Posterior cingulate gyrus (tissue), 11 donors: ENCODE measurements around the gene TF.

ENCODE experiments used
- DNase-seq, 10 donors: peaks; one replicate each; pipeline versions ENCODE4 v3.0.0 to v3.0.0-alpha.2; 2020 to 2021; ENCODE audit warnings: mixed read lengths in 3 of 10
- intact Hi-C: fragments of 100-400 bp; cut with DNase I; formaldehyde crosslinking; loops from one replicate; pipeline ENCODE4 v1.15.1; 2023

TF gene

DNA sequence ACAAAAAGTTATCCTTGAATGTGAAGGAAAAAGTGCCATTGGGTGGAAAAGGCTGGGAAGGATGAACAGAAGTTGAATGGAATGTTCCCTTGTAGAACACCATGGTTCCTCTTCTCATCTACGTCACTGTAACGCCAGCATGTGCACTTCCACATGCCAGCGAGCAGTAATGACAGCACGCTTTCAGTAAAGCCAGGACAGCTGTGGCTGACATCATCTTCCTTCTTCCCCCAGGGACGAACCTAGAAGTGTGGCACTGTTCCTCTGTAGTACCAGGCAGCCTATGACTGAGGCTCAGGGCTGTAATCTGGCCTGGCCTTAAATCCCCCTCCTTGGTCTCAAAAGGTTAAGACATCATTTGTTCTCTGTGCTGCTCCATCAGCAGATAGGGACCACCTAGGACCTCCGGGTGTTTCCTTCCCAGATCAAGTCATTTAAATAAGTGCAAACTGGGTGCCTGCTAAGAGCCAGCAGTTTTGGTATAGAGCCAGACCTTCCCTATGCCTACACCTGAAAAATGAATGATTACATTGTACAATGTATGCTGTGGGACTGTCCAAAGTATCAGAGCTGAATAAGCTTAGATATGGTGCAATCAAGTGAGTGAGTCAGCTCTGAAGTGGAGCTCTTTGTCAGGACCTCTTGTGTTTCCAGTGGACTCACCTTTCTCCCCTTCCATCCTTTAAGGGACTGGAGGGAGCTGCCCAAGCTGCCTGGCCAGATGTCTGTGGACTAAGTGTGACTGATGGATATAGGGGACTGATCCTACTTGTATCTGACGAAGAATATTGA is 53.8 kb downstream of the TF start:
- intact Hi-C loops, result loop anchor here (10.0 kb wide), 1 partner anchor 1075 kb away; the partner anchor contains the start of gene NPHP3
- no peak for DNase-seq

- DNase-seq, result no peak
- intact Hi-C loops, result loop anchor here (10.0 kb wide), 1 partner anchor 1079 kb away; the partner anchor contains the start of gene NPHP3
Measured at GRCh38 chr3:133803469-133803868, 57.3 kb downstream of the TF start.

GRCh38 chr3:133804896-133805295 is 58.7 kb downstream of the TF start:
- intact Hi-C loops, result loop anchor here (5.0 to 10.0 kb wide), 2 partner anchors 143 to 1080 kb away; partner anchors contain the start of genes NPHP3 and TOPBP1
- peak in 1 of 10 donors; percentile 53 for DNase-seq

DNA sequence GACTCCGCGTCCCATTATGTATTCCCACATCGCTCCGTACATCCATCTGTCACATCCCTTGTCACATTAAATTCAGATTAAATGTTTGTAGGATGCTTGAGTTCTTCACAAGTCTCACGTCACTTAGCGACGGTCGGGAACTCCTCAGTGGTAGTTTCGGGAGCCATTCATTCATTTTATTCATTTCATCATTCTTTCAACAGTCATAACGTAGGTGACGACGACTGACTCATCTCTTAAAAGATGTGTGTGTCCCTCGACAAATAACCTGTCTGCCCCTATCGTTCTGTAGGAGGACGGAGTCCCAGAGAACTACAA is 59.1 kb downstream of the TF start:
- intact Hi-C loops, result loop anchor here (5.0 to 10.0 kb wide), 2 partner anchors 143 to 1081 kb away; partner anchors contain the start of genes NPHP3 and TOPBP1
- DNase-seq, result no peak

GRCh38 chr3:133805702-133806475 is 59.7 kb downstream of the TF start, which contains the start of gene SRPRB:
Gene SRPRB, plus strand, starts transcription at chr3:133805815. Its CDS starts 34 bp downstream, at chr3:133805849.
- peak; percentile 93 to 99 (median 97) for DNase-seq
- intact Hi-C loops, result loop anchor here (5.0 to 10.0 kb wide), 2 partner anchors 144 to 1081 kb away; partner anchors contain the start of genes NPHP3 and TOPBP1

GRCh38 chr3:133812872-133813271 is 66.7 kb downstream of the TF start:
- intact Hi-C loops, result no loop called here
- no peak for DNase-seq

DNA sequence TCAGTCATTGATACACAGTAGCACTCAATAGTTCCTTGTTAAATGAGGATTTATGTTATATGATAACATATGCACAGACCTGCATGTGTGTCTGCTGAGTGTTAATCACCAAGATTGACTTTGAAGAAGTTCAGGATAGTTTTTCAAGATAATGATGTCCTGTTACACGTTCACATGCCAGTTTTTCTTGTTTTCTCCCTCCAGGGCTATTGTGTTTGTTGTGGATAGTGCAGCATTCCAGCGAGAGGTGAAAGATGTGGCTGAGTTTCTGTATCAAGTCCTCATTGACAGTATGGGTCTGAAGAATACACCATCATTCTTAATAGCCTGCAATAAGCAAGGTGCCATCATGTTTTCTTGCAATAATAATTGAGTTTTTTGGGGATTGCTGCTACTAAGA is 69.2 kb downstream of the TF start:
- intact Hi-C loops, result no loop called here

DNA sequence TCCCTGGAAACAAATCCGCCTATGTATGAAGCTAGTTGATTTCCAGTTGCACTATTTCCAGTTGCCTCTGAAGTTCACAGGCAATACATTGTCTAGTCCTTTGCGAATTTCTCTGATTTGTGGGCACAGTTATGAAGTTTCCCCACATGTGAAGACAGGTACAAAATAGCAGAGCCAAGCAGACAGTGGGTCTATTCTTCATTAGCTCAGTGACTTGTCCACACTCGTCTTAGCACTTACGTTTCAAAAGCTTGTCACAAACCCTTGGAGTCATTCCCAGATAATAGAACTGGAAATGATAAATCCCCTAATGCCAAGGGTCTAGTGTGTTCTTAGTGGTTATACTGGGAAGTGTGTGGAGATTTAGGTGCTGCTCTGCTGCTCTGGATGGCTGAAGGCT is 73.9 kb downstream of the TF start:
- intact Hi-C loops, result loop anchor here (10.0 kb wide), 1 partner anchor 65 kb away; no protein-coding TSS in a partner anchor
- DNase-seq, result no peak

More for the DNA sequence above, 69.2 kb downstream of the TF start:
- DNase-seq, result no peak

DNA sequence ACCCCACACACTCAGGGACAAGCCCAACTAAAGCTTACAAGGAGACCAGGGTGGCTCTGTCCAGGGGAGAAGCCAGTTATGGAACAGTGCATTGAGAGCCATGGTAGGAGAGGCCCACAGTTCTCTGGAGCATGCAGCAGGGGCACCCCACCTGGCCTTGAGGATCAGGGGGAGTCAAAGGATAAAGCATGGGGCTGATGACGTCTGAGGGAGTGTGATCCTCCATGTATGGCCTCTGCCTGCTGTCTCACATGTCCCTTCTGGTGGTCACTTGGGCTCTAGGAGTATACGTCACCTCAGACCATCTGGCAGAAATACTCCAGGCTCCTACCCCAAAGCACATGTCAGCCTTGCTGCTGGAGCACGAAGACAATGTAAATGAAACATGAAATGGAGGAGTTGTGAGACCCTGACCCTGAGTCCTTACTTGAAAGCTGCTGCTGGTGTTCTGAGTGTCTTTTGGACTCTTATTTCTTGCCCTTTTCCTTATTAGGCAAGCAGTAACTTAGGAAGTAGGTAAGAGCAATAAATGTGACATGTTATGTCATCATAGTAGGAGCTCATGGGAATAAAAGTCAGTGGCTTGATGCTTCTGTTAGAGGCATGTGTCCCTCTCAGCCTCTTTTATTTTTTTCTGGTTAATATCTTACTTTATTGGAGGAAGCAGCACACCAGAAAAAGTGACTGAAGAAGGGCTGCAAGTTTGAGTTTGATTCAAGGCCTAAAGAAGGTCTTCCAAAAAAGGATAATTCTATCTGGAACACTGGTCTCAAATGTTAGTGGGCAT is 74.9 kb downstream of the TF start:
- peak in 1 of 10 donors; percentile 31 for DNase-seq
- intact Hi-C loops, result loop anchor here (10.0 kb wide), 1 partner anchor 64 kb away; no protein-coding TSS in a partner anchor

DNA sequence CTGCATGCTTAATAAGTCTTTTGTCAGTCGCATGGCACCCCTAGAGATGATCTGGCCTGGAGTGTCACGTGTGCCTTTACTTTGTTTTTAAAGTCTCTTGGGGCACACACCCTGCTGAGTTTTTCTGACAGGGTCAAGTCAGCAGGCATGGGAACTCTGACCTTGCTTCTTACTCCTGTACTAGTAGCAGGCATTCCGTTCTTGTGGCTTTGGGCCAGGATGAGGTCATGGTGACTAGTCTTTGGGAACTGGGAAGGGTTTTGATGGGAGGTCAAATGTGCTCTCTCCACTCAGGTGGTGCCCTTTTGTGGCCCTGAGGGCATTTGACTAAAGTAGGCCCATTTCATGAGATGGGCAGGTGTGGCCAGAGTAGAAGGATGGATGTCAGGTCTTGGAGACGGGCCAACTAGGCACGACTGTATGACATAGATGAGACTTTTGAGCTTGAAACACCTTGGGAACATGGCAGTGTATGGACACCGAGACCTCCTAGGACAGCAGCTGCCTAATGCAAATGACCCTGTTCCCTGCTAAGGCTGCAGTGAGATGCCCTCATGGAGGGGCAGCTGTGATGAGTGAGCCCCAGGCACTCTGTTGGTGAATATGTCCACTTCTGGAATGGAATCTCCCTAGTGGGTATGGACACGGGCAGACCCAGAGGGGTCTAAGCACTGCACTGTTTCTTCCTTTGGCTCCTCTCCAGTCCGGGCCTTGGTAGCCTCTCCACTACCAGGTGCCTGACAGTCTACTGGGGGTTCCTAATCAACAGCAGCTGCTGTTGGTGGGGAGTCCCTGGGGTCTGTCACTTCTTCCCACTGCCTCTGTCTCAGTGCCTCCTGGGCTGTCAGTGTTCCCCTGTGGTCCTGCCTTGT is 75.8 kb downstream of the TF start:
- intact Hi-C loops, result loop anchor here (10.0 kb wide), 1 partner anchor 63 kb away; no protein-coding TSS in a partner anchor
- peak in 3 of 10 donors; percentile 29 to 63 (median 39) for DNase-seq

DNA sequence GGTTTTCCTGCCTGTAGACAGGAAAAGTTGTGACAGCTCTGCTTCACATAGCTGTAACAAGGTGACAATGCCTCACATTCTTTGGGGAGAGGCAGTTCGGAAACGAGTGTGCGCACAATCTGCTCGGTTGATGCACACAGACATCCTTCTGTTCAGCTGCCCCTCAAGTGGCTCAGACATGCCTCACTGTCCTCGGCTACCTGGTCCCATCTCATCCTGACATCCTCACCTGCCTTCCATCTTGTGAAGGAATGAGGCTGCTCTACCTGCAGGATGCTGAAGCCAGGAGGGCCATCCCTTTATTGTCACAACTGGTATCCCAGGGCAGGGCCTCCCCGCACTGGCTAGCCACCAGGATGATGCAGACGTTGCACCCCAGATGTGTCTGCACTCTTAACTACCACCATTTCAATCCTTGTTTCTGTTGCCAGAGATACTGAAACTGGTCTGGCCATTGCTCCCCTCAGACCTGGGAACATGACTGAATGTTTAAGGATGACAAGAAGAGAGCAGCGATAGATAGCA is 78.8 kb downstream of the TF start:
- DNase-seq, result no peak
- intact Hi-C loops, result loop anchor here (10.0 kb wide), 1 partner anchor 60 kb away; no protein-coding TSS in a partner anchor

DNA sequence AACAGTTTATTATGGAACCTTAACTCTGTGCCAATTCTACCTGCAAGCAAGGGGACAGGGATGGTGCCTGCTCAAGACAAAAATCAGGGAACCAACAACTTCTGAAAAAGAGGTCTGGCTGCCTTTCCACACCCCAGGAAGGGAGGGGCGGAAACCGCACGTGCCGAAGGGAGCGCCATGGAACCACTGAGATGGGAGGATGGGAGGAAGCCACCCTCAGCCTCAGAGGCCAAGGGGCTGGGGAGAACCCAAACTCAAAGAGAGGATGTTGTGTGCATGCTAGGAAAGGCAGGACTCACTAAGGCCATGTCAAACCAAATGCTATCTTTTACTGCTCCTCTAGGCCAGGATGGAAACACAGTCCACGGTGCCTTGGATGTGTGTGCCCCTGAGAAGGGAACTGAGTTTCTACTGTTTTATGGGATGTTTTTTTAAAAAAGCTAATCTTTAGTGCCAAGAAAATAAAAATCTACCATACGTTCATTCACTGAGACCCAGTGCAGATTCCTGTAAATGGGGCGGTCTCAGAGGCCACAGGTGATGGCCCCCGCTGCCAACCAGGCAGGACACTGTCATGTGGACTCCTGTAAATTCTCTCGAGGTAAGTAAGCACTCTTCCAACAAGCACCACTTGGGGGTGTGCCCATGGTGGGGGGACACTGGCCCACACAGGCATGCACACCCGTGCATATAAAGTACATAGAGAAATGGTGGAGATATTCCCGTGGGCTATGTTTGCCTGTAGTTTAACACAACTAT is 80.0 kb downstream of the TF start:
- intact Hi-C loops, result loop anchor here (10.0 kb wide), 1 partner anchor 59 kb away; no protein-coding TSS in a partner anchor
- peak in 1 of 10 donors; percentile 60 for DNase-seq

DNA sequence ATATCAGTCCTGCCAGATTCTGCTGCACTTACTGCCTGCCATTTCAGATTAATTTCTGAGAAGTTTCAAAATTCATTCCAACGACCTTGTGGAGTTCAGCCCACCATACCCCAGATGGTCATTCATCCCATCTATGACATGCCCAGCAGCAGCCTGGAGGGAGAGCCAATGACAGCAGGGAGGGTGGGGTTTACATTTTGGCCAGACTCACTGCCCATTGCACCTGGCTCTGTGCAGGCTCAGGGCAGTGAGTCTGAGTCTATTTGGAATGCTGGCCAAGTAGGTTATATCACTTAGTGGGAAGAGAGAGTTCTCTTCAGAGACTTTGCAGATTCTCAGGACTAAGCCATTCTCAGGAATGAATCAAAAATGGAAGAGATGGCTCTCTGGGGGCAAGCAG is 80.9 kb downstream of the TF start:
- intact Hi-C loops, result loop anchor here (10.0 kb wide), 1 partner anchor 58 kb away; no protein-coding TSS in a partner anchor

GRCh38 chr3:133827684-133828083 is 81.5 kb downstream of the TF start:
- DNase-seq, result no peak
- intact Hi-C loops, result loop anchor here (10.0 kb wide), 1 partner anchor 57 kb away; no protein-coding TSS in a partner anchor

More for the DNA sequence above, 80.9 kb downstream of the TF start:
- no peak for DNase-seq

- intact Hi-C loops, result loop anchor here (10.0 kb wide), 1 partner anchor 56 kb away; no protein-coding TSS in a partner anchor
Measured at GRCh38 chr3:133828576-133829309, 82.5 kb downstream of the TF start.

GRCh38 chr3:133829310-133829707 is 83.1 kb downstream of the TF start:
- intact Hi-C loops, result loop anchor here (10.0 kb wide), 1 partner anchor 55 kb away; no protein-coding TSS in a partner anchor
- DNase-seq, result no peak

More at GRCh38 chr3:133828576-133829309, 82.5 kb downstream of the TF start:
- DNase-seq, result peak in 1 of 10 donors; percentile 73

- no peak for DNase-seq
- intact Hi-C loops, result no loop called here
Measured at GRCh38 chr3:133830071-133830470, 83.9 kb downstream of the TF start.
